Neural cell (in vitro differentiated cells): Measurements from ENCODE around the gene PLEKHB2.

Experiments
- SMC3 ChIP-seq: fragments of 450-650 bp; conservative IDR thresholded peaks from 2 replicates; pipeline ENCODE4 v1.6.1; 2014; ENCODE audit warnings: antibody characterized with exemption, mild to moderate bottlenecking, moderate library complexity; ENCODE audit not compliant: poor library complexity
- TAF1 ChIP-seq: IDR thresholded peaks from 2 replicates; pipeline ENCODE4 v1.6.1; 2012; ENCODE audit warnings: low read depth

GRCh38 chr2:131154647-131155046 lies 49.5 kb downstream of the PLEKHB2 start:
- TF ChIP-seq SMC3 (no peak), TAF1 (no peak)
